Endothelial cell of umbilical vein (primary cell): ENCODE results near the gene DENND4A. TPM values are rescaled to one million over a fixed set of nuclear protein-coding genes. Genes with fewer than 3 reads are reported as not detected.

Experiments used
- BruUV-seq: library from RNA; stranded (reverse); fragments of 400-500 nt; replicated peaks from 2 replicates; lab custom pipeline; 2021; lab: Mats Ljungman, UMichigan
- CTCF ChIA-PET: fragments of 300-600, 350-600 bp; sonication (Branson Sonifier 250); formaldehyde crosslinking; loops from one replicate; lab custom pipeline; 2021; ENCODE audit warnings: antibody characterized with exemption, inconsistent platforms; lab: Charles Lee
- POLR2A ChIA-PET: fragments of 300-600, 350-600 bp; sonication (Branson Sonifier 250); formaldehyde crosslinking; loops from one replicate; lab custom pipeline; 2021; ENCODE audit warnings: antibody characterized with exemption, inconsistent platforms; lab: Charles Lee
- DNase-seq: peaks from one replicate; pipeline ENCODE4 v3.0.0-alpha.2; 2011; ENCODE audit warnings: low read depth, low spot score
- FAIRE-seq: peaks from 2 replicates; lab custom pipeline; 2011; peaks lifted over from hg19 to GRCh38; lab: Jason Lieb, UNC
- H2AFZ ChIP-seq: 2 replicates; pipeline ENCODE4 v1.6.0; 2012; ENCODE audit warnings: low read depth, low read length, control low read depth, inconsistent platforms
- H3K27ac ChIP-seq: 2 replicates; pipeline ENCODE4 v1.5.1; 2011; ENCODE audit warnings: low read depth, mild to moderate bottlenecking, control low read depth, low read length, moderate library complexity; ENCODE audit not compliant: insufficient read depth
- H3K27me3 ChIP-seq, 2 experiments: 2 replicates each; pipeline versions ENCODE4 v1.6.0 to v1.6.1; 2011; ENCODE audit warnings: low read length in 2 of 2, mixed read lengths in 1 of 2; ENCODE audit not compliant: control insufficient read depth in 2 of 2, insufficient read depth in 2 of 2
- H3K36me3 ChIP-seq, 2 experiments: 2 replicates in 1 of 2; 3 replicates in 1 of 2; pipeline ENCODE4 v1.5.1; 2011; ENCODE audit warnings: low read length in 2 of 2, mild to moderate bottlenecking in 1 of 2, moderate library complexity in 1 of 2; ENCODE audit not compliant: control insufficient read depth in 2 of 2, insufficient read depth in 2 of 2; ENCODE audit errors: extremely low read depth in 1 of 2
- H3K4me1 ChIP-seq: 3 replicates; pipeline ENCODE4 v1.5.1; 2011; ENCODE audit warnings: mild to moderate bottlenecking, low read length; ENCODE audit not compliant: control insufficient read depth, insufficient read depth; ENCODE audit errors: extremely low read depth
- H3K4me2 ChIP-seq: 2 replicates; pipeline ENCODE4 v1.6.1; 2011; ENCODE audit warnings: low read length, control low read depth, mixed read lengths; ENCODE audit not compliant: insufficient read depth
- H3K4me3 ChIP-seq, 3 experiments: fragments of 200-600 bp in 1 of 3; sonication (generic), shearing (Covaris generic) in 1 of 3; replicated peaks in 1 of 3; 2 replicates each; pipeline ENCODE4 v1.5.1; 2011 to 2016; ENCODE audit warnings: control low read depth in 3 of 3, low read length in 3 of 3, mild to moderate bottlenecking in 2 of 3, inconsistent platforms in 1 of 3, low read depth in 1 of 3, moderate library complexity in 1 of 3; ENCODE audit not compliant: insufficient read depth in 1 of 3
- H3K79me2 ChIP-seq: 2 replicates; pipeline ENCODE4 v1.6.0; 2012; ENCODE audit warnings: low read length, inconsistent platforms; ENCODE audit not compliant: control insufficient read depth, insufficient read depth
- H3K9ac ChIP-seq: replicated peaks from 2 replicates; pipeline ENCODE3; 2011; ENCODE audit warnings: low read length, control low read depth; ENCODE audit not compliant: insufficient read depth; ENCODE audit errors: extremely low read depth
- H3K9me1 ChIP-seq: replicated peaks from 3 replicates; pipeline ENCODE4 v1.6.0; 2011; ENCODE audit warnings: mild to moderate bottlenecking, low read length; ENCODE audit not compliant: control insufficient read depth, insufficient read depth; ENCODE audit errors: extremely low read depth
- H3K9me3 ChIP-seq: replicated peaks from 2 replicates; pipeline ENCODE4 v1.5.1; 2012; ENCODE audit warnings: low read length, inconsistent platforms; ENCODE audit not compliant: control insufficient read depth, insufficient read depth
- H4K20me1 ChIP-seq: replicated peaks from 2 replicates; pipeline ENCODE3; 2011; ENCODE audit warnings: mild to moderate bottlenecking, low read length; ENCODE audit not compliant: control insufficient read depth, insufficient read depth; ENCODE audit errors: extremely low read depth
- CTCF ChIP-seq, 2 donors: IDR thresholded peaks; 1 replicate in 1 of 2; 2 replicates in 1 of 2; pipeline ENCODE4 v1.5.1; 2011; ENCODE audit warnings: low read length in 2 of 2, mild to moderate bottlenecking in 2 of 2, moderate library complexity in 2 of 2, control low read depth in 1 of 2, inconsistent platforms in 1 of 2, low read depth in 1 of 2; ENCODE audit not compliant: insufficient read depth in 1 of 2; ENCODE audit errors: extremely low read depth in 1 of 2
- EZH2 ChIP-seq: IDR thresholded peaks from 2 replicates; pipeline ENCODE4 v1.6.1; 2012; ENCODE audit warnings: borderline replicate concordance, low read depth, mild to moderate bottlenecking, moderate library complexity, low read length, inconsistent platforms; ENCODE audit not compliant: severe bottlenecking
- FOS ChIP-seq: IDR thresholded peaks from 2 replicates; pipeline ENCODE4 v1.6.1; 2011; ENCODE audit warnings: mild to moderate bottlenecking, low read length, moderate library complexity, borderline replicate concordance; ENCODE audit not compliant: insufficient read depth
- GATA2 ChIP-seq: IDR thresholded peaks from 2 replicates; pipeline ENCODE4 v1.7.0; 2011; ENCODE audit warnings: low read depth, mild to moderate bottlenecking, moderate library complexity, mixed read lengths, low read length; ENCODE audit not compliant: insufficient read length, insufficient read depth
- JUN ChIP-seq: IDR thresholded peaks from 2 replicates; pipeline ENCODE4 v1.6.1; 2011; ENCODE audit warnings: borderline replicate concordance, low read depth; ENCODE audit not compliant: insufficient read length, insufficient read depth
- MAX ChIP-seq: IDR thresholded peaks from 2 replicates; pipeline ENCODE4 v1.6.1; 2011; ENCODE audit not compliant: insufficient read depth, insufficient read length
- MYC ChIP-seq: IDR thresholded peaks from one replicate; pipeline ENCODE4 v1.6.1; 2011; ENCODE audit warnings: mild to moderate bottlenecking, low read depth, low read length
- POLR2A ChIP-seq: IDR thresholded peaks from 2 replicates; pipeline ENCODE4 v1.6.1; 2012; ENCODE audit warnings: low read depth, mild to moderate bottlenecking, control low read depth, low read length
- POLR2AphosphoS5 ChIP-seq: IDR thresholded peaks from 2 replicates; pipeline ENCODE4 v1.6.1; 2012; ENCODE audit warnings: low read depth, mild to moderate bottlenecking, control low read depth, low read length, moderate library complexity; ENCODE audit not compliant: insufficient read depth
- dilution Hi-C: fragments of 300-500 bp; cut with MboI; formaldehyde crosslinking; loops from one replicate; pipeline ENCODE4 v1.15.0; 2019; ENCODE audit warnings: low sequenced_read_pairs; ENCODE audit not compliant: extremely low pct_ligation_motif_present
- intact Hi-C: fragments of 100-400 bp; cut with micrococcal nuclease; formaldehyde crosslinking; loops from one replicate; pipeline ENCODE4 v1.10.0; 2022
- polyA plus RNA-seq, 4 experiments: library from polyadenylated mRNA; depleted of rRNA in 3 of 4; stranded (reverse) in 3 of 4; unstranded in 1 of 4; fragments of >200 nt; gene quantifications; 2 replicates each; pipeline versions ENCODE4 v1.2.1 to v1.2.3, GENCODE V29; 2011 to 2012; ENCODE audit warnings: missing spikeins in 1 of 4
- total RNA-seq: library from RNA; stranded (reverse); gene quantifications from 2 replicates; pipeline ENCODE4 v1.2.3, GENCODE V29; 2021

DENND4A gene
- total and polyA plus RNA-seq, 2 donors (not counting 3 experiments of a cell fraction or from before 2014, with no cell fraction given): 5.7 to 22.2 TPM

GRCh38 chr15:65731926-65732325 is 60.2 kb downstream of the DENND4A start:
- no peak overlapping the region for H2AFZ ChIP-seq
- intact Hi-C loops (loop anchor here (5.0 kb wide), 1 partner anchor 60 kb away; the partner anchor contains the start of gene DENND4A), dilution Hi-C loops (no loop called here)
- no peak overlapping the region for H3K27ac ChIP-seq
- CTCF ChIA-PET: interaction anchor here (1.3 to 1.6 kb wide), 3 partner anchors 14 to 33 kb away, joined by 3 to 6 read pairs (median 3); no protein-coding TSS in a partner anchor
- no peaks in the 10 kb centered on the region for H3K9me3 ChIP-seq
- POLR2A ChIA-PET: no interaction called here
- FAIRE-seq (no peak), DNase-seq (no peak)
- no peaks in the 10 kb centered on the region for H3K4me1 ChIP-seq
- H3K4me3 ChIP-seq: no peak overlapping the region
- H3K36me3 ChIP-seq: no peaks in the 10 kb centered on the region
- H3K9me1 ChIP-seq: no peaks in the 10 kb centered on the region
- no peak overlapping the region for H3K9ac ChIP-seq
- no peaks in the 10 kb centered on the region for H3K27me3 ChIP-seq
- no peaks in the 10 kb centered on the region for H3K79me2 ChIP-seq
- H3K4me2 ChIP-seq: no peak overlapping the region
- H4K20me1 ChIP-seq: no peaks in the 10 kb centered on the region
- no TSS peak for BruUV-seq
- TF ChIP-seq MYC (no peak), FOS (no peak), CTCF (IDR thresholded peaks at IDR 0.05; ENCODE audit: extremely low read depth in 1 of 2, insufficient read depth in 1 of 2, low read depth in 1 of 2, low read length in 2 of 2) (no peak), MAX (no peak), GATA2 (no peak), EZH2 (no peak), POLR2A (no peak), POLR2AphosphoS5 (no peak), JUN (no peak)
